ENCODE results near the gene RSRC1.

- TF ChIP-seq CTCF (IDR thresholded peaks at IDR 0.05) = no peak
- no peak for TF ChIP-seq POLR2A (IDR thresholded peaks at IDR 0.05)
Measured at GRCh38 chr3:158337110-158337509, 227.2 kb downstream of the RSRC1 start.
